KG1 (cell line): ENCODE data around the gene LARP4B.
A peak's percentile ranks its signal among the peaks of the same experiment; 100 is the strongest.

Source experiments
- DNase-seq: peaks from one replicate; lab custom pipeline; 2025; lab: John Stamatoyannopoulos, UW

The LARP4B gene

GRCh38 chr10:828191-828590 lies 103.3 kb downstream of the LARP4B start:
- DNase-seq: no peak

- DNase-seq: no peak
Measured at GRCh38 chr10:824946-825345, 106.6 kb downstream of the LARP4B start.

- DNase-seq: no peak
Measured at GRCh38 chr10:824497-824896, 107.0 kb downstream of the LARP4B start.

GRCh38 chr10:822661-823367 lies 108.7 kb downstream of the LARP4B start:
- DNase-seq: peak; percentile 16

- no peak for DNase-seq
Measured at GRCh38 chr10:822197-822596, 109.3 kb downstream of the LARP4B start.

- no peak for DNase-seq
Measured at GRCh38 chr10:821322-821721, 110.2 kb downstream of the LARP4B start.

GRCh38 chr10:819816-820215 lies 111.7 kb downstream of the LARP4B start:
- no peak for DNase-seq

GRCh38 chr10:819326-819725 lies 112.2 kb downstream of the LARP4B start:
- no peak for DNase-seq

- DNase-seq: no peak
Measured at GRCh38 chr10:818526-819220, 112.8 kb downstream of the LARP4B start.

- DNase-seq: no peak
Measured at GRCh38 chr10:818010-818409, 113.5 kb downstream of the LARP4B start.

GRCh38 chr10:817371-817770 lies 114.1 kb downstream of the LARP4B start:
- no peak for DNase-seq

- no peak for DNase-seq
Measured at GRCh38 chr10:816958-817357, 114.5 kb downstream of the LARP4B start.

GRCh38 chr10:816091-816477 lies 115.4 kb downstream of the LARP4B start:
- DNase-seq: no peak

GRCh38 chr10:815338-816090 lies 116.0 kb downstream of the LARP4B start:
- no peak for DNase-seq

GRCh38 chr10:814536-815302 lies 116.8 kb downstream of the LARP4B start:
- DNase-seq: no peak

- DNase-seq: no peak
Measured at GRCh38 chr10:813286-813685, 118.2 kb downstream of the LARP4B start.

GRCh38 chr10:812787-813186 lies 118.7 kb downstream of the LARP4B start:
- no peak for DNase-seq

GRCh38 chr10:811379-812175 lies 119.9 kb downstream of the LARP4B start:
- no peak for DNase-seq

- DNase-seq: no peak
Measured at GRCh38 chr10:810351-810846, 121.1 kb downstream of the LARP4B start.

GRCh38 chr10:809671-810350 lies 121.7 kb downstream of the LARP4B start:
- DNase-seq: no peak

GRCh38 chr10:807958-808353 lies 123.5 kb downstream of the LARP4B start:
- DNase-seq: no peak
